HG02759 (cell line): ENCODE data around the gene MYRFL.
"Not testable (repeated sequence)": the region's sequence is repeated elsewhere in the genome, so short reads cannot be mapped to it uniquely, and the experiment has no call there.

Source experiments
- ATAC-seq: cut with Tn5 transposase; IDR thresholded peaks from one replicate; pipeline ENCODE4 v1.9.1; 2021; ENCODE audit warnings: mild to moderate bottlenecking, moderate library complexity; ENCODE audit not compliant: unreplicated experiment

Gene MYRFL

GRCh38 chr12:69824966-69825560 lies at the start of gene MYRFL:
MYRFL (plus strand) TSS chr12:69825227; CDS start chr12:69825518, 291 bp downstream.
- no peak for ATAC-seq

- no peak for ATAC-seq
These were observed 45.1 kb upstream of the MYRFL start for GRCh38 chr12:69779928-69780327.

GRCh38 chr12:69783365-69783764 lies 41.7 kb upstream of the MYRFL start:
- ATAC-seq, result no peak

- ATAC-seq, result no peak
These were observed 35.7 kb upstream of the MYRFL start for GRCh38 chr12:69789351-69789750.

GRCh38 chr12:69792533-69792932 lies 32.5 kb upstream of the MYRFL start:
- ATAC-seq, result no peak

- not testable (repeated sequence) for ATAC-seq
These were observed 17.7 kb upstream of the MYRFL start for GRCh38 chr12:69807101-69807897.

GRCh38 chr12:69810870-69811498 lies 14.0 kb upstream of the MYRFL start:
- no peak for ATAC-seq

- ATAC-seq, result peak; percentile 47
These were observed 8.9 kb upstream of the MYRFL start for GRCh38 chr12:69816082-69816481.

GRCh38 chr12:69821032-69821455 lies 4.0 kb upstream of the MYRFL start:
- ATAC-seq, result no peak

GRCh38 chr12:69821456-69822159 lies 3.4 kb upstream of the MYRFL start:
- ATAC-seq, result no peak

- ATAC-seq, result no peak
These were observed 2.7 kb upstream of the MYRFL start for GRCh38 chr12:69822201-69822860.

GRCh38 chr12:69824028-69824427 lies 999 bp upstream of the MYRFL start:
- ATAC-seq, result no peak

GRCh38 chr12:69828897-69829296 lies 3.9 kb downstream of the MYRFL start:
- ATAC-seq, result no peak

- ATAC-seq, result no peak
These were observed 8.7 kb downstream of the MYRFL start for GRCh38 chr12:69833696-69834095.

GRCh38 chr12:69834147-69834546 lies 9.1 kb downstream of the MYRFL start:
- no peak for ATAC-seq

- no peak for ATAC-seq
These were observed 9.5 kb downstream of the MYRFL start for GRCh38 chr12:69834576-69834975.

- no peak for ATAC-seq
These were observed 10.1 kb downstream of the MYRFL start for GRCh38 chr12:69835081-69835480.

- ATAC-seq, result no peak
These were observed 11.0 kb downstream of the MYRFL start for GRCh38 chr12:69836015-69836414.

GRCh38 chr12:69837191-69837590 lies 12.2 kb downstream of the MYRFL start:
- ATAC-seq, result no peak

GRCh38 chr12:69837657-69838415 lies 12.8 kb downstream of the MYRFL start:
- no peak for ATAC-seq
